GM19395 (cell line): ENCODE results near the gene WNT7B.

Experiments used
- ATAC-seq: cut with Tn5 transposase; IDR thresholded peaks from one replicate; pipeline ENCODE4 v1.9.1; 2021; ENCODE audit warnings: mild to moderate bottlenecking, moderate library complexity; ENCODE audit not compliant: unreplicated experiment

Gene WNT7B

GRCh38 chr22:45977003-45977411 is at the start of gene WNT7B:
TSS of gene WNT7B (minus strand) at chr22:45977162. CDS start at chr22:45976754, 408 bp downstream.
- ATAC-seq: no peak

GRCh38 chr22:46025973-46026898 is 49.3 kb upstream of the WNT7B start:
- no peak for ATAC-seq

DNA sequence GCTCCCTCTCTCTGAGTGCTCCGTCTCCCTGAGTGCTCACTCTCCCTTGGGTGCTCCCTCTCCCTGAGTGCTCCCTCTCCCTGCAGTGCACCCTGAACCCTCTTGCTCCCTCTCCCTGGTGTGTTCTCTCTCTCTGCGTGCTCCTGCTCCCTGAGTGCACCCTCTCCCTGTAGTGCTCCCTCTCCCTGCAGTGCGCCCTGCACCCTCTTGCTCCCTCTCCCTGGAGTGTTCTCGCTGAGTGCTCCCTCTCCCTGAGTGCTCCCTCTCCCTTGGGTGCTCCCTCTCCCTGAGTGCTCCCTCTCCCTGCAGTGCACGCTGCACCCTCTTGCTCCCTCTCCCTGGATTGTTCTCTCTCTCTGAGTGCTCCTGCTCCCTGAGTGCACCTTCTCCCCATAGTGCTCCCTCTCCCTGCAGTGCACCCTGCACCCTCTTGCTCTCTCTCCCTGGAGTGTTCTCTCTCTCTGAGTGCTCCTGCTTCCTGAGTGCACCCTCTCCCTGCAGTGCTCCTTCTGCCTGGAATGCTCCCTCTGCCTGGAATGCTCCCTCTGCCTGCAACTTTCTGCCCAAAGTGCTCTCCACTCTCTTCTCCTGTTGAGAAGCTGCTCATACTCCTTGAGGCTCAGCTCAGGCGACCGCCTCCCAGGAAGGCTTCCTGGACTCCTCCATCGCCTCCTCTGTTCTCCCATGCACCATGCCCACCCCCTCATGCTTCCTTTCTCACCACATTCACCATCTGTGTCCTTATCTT is 48.4 kb upstream of the WNT7B start:
- ATAC-seq: no peak

DNA sequence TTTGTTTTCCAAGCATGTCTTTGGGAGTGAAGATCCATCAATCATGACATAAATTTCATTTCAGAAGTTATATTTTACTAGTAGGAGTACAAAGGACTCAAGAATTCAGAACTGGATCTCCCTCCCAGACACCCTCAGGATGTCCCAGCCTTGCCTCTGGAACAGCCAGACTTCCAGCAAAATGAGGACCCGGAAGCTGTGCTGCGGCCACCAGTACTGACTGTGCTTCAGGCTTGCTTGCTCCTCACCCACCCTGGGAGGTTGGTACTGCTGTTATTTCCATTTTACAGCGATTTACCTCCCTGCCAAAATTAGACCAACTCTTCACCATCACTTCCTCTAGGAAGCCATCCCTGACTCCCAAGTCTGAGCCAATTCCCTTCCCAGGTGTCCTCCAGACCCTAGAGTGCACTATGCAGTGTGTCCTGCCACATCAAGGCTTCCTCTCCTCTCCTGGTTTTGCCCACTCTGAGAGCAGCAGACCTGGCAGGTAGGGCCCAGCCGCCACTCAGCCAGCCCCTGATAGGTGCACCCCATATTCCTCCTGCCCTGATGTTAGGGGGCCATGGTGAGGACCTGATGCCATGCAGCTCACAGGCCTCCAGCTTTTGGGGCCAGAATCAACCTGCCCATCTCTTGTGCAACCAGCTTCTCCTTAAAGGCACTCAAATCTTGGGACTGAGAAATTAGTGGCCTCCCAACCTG is 47.3 kb upstream of the WNT7B start:
- no peak for ATAC-seq

DNA sequence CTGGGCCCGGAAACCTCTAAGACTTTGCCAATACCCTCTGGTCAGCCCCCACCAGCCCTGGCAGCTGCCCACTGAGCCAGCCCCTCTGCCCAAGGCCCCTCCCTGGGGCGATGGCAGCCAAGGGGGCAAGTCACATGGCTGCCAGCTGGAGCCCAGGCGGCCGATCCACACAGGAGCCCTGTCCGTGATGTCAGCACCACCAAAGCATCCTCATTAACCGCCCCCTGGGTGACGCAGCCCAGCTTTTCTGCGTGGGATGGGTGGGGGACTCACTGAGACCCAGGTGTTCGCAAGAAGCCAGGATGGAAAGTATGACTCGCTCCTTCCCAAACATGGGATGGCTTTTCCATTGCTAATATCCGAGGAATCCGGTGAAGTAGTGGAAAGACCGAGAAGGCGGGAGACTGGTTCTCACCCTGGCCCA is 46.6 kb upstream of the WNT7B start:
- ATAC-seq: no peak

DNA sequence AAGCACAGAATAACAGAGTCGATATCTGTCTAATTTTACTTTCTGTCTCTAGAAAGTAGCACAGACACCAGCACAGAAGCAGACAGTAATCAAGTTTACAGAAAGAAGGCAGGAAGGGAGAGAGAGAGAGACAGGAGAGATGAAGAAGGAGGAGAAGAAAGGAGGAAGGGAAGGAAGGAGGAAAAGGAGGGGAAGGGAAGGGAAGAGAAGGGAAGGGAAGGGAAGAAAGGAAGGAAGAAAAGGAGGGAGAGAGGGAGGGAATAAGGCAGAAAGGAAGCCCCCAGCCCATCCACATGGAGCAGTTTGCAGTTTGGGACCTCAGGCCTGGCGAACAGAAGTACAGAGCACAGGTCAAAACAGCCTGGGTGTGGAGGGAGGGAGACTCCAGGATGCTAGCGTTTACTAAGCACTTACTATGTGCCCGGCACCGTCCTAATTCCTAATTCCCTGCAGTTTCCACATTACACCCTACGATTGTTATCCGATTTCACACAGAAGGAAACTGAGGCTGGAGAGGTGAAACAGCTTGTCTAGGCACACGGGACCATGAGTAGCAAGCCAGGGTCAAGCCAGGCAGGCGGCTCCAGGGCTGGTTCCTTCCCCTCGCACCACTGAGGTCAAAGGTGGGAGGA is 46.0 kb upstream of the WNT7B start:
- ATAC-seq: no peak

GRCh38 chr22:46021577-46021976 is 44.6 kb upstream of the WNT7B start:
- ATAC-seq: no peak

GRCh38 chr22:46019351-46019750 is 42.4 kb upstream of the WNT7B start:
- ATAC-seq: no peak

DNA sequence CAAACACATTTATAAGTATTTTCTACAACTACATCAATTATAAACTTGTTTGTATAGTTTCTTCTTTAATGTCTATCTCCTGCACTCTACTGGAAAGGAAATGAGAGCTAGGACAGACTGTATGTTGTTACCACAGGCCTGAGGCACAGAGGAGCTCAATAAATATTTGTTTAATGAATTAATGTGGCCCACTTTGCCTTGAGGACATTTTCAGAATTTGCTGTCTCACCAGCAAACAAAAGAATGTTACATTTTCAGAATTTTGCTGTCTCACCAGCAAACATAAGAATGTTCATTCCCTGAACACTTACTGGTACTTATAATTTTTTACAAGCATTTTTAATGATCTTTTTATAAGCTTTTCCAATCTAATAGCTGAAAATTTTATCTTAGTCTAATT is 41.9 kb upstream of the WNT7B start:
- ATAC-seq: no peak

- no peak for ATAC-seq
Measured at GRCh38 chr22:46017166-46017565, 40.2 kb upstream of the WNT7B start.

DNA sequence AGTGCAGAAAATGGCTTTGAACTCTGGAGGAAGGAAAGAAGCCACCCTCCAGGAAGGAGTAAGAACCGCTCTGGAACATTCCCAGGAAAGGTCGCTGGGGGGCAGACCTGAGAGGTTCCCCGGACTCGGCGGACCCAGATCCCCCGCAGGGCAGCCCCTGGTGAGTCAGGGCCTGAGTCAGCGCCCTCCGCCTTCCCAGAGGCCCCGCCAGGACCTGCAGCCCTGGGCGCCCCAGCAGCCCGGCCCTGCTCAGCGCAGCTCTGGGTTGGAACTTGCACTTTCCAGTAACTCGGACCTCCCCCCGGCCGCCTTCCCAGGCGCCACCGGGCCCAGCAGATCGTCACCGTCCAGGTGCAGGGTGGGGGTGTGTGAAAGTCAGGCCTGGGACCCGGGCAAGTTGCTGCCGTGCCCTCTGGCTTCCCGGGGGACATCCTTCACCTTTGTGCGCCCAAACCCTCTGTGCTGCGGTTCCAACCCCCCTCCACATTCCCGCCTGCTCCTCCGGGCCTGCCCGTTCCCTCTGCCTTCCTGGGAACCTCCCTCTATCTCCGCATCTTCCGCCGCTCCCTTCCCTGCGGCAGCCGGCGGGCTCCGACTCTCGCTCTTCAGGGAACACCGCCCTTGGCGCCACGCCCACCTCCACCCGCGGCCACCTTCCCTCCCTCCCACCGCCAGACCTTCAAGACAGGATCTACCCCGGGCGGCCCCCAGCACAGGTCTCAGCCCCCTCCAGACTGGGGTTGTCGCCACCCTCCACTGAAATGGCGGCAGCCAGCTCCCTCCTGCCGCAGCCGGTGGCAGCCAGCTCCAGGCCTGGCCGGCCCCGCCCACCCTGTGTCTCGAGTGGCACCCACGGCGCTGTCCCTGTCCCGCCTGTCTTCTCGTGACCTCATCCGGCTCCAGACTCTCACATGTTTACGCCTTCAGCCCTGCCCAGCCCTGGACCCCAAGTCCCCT is 36.8 kb upstream of the WNT7B start:
- ATAC-seq: peak; percentile 75

GRCh38 chr22:46012881-46013281 is 35.9 kb upstream of the WNT7B start:
- ATAC-seq: no peak

DNA sequence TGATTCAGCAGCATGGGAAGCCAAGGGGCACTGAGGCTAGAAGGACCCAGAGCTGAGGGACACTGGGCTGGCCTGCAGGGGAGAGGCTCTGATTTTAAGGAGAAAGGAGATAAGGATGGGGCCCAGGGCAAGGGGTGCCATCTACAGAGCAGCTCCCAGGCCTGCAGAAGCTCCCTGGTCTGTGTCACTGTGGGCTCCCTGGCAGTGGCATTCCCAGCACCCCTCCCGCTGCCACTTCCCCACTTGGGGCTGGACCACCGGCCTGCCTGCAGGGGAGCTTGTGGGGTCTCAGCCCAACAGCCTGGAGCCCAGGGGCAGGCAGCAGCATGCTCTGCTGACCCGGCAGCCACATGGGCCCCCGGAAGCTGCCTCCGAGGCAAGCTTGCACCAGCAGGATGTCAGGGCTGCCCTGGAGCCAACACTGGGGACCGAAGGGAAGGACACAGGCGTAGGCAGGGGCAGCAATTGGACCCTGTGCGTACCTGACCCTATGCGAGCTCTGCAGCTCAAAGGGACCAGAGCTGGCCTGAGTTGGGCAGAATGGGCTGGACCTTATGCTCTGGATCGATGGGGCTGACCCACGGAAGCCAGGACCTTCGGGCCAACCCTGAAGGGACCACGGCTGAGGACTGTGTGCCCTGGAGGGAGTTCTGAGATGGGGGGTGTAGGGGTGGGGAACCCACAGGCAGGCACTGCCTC is 35.4 kb upstream of the WNT7B start:
- no peak for ATAC-seq

GRCh38 chr22:46011627-46012181 is 34.7 kb upstream of the WNT7B start:
- no peak for ATAC-seq

GRCh38 chr22:46010951-46011626 is 34.1 kb upstream of the WNT7B start:
- ATAC-seq: no peak

DNA sequence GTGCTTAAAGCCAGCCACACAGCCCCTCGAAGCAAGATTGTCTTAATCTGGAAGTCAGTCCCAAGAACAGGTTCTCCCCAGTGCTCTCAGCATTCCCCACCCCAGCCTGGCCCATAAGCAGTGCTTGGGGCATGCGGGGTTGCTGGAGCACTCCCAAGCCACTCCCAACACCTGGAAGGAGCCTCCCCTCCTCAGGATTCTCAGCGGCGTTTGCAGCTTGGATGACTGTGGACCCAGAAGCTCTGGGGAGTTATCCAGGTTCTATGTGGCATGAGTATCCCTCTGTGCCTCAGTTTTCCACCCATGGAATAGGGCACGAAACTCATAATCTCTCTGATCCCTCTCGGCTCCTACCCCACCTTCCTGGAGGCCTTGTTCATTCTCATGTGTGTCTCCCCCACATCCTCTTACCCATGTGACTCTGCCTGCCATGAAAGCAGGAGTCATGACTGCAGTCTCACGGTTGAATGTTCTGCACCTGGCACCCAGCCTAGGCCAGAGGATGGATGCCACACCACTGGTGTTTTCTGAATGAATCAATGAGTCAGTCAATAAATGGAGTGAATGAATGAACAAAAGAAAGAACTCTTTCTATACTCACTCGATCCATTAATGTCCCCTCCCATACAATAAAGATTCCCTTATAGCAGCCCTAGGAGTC is 33.4 kb upstream of the WNT7B start:
- no peak for ATAC-seq

DNA sequence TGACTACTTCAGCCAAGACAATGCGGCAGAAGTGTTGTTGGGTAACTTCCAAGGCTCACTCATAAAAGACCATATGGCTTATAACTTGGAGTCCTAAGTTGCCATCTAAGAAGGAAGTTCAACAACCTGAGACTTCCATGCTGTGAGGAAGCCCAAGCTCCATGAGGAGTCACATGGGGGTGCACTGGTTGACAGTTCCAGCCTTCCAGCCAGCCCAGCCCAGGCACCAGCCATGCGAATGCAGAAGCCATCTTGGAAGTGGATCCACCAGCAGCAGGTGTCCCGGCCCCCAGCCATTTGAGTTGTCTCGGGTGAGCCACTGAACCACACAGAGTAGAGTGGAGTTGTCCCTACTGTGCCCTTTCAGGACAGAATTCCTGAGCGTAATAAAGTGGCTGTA is 32.8 kb upstream of the WNT7B start:
- ATAC-seq: no peak
